Left cardiac atrium (tissue), 4 donors: ENCODE data around the gene ZC3H10. TPM values are rescaled to one million over a fixed set of nuclear protein-coding genes. Genes with fewer than 3 reads are reported as not detected.
A peak's percentile ranks its signal among the peaks of the same experiment; 100 is the strongest.

ENCODE experiments used
- ATAC-seq, 2 donors: fragments of 200-7000 bp; cut with Tn5 transposase; one replicate each; pipeline ENCODE4 v1.9.1; 2020; ENCODE audit warnings: mild to moderate bottlenecking in 2 of 2, moderate library complexity in 2 of 2
- DNase-seq: peaks from one replicate; pipeline ENCODE4 v3.0.0-alpha.2; 2020
- intact Hi-C, 2 donors: fragments of 100-400 bp; cut with DNase I; formaldehyde crosslinking; loops; one replicate each; pipeline versions ENCODE4 v1.14.1 to v1.15.1; 2022 to 2023
- total RNA-seq, 2 donors: library from RNA; stranded (reverse); fragmentation: NEBNext Ultra II Directional; extraction: Animal tissue kit (Norgen Biotek cat#: 25700); gene quantifications; one replicate each; pipeline ENCODE4 v1.2.1, GENCODE V29; 2021
- donor health status: DM: no; HTN: yes; CAD: no.
- donor health status: DM: no; HTN: yes; CAD: no; lungs with severe emphysema.
- donor health status: DM: yes; HTN: yes; CAD: no.
- donor health status: Dilated cardiomyopathy.

ZC3H10 gene
- total RNA-seq, 2 donors from 2014 or later, result 6.6 to 7.6 TPM

GRCh38 chr12:56160193-56160763 lies 42.2 kb downstream of the ZC3H10 start:
- intact Hi-C loops, result no loop called here
- DNase-seq (no peak), ATAC-seq (no peak)

GRCh38 chr12:56160894-56161689 lies 43.0 kb downstream of the ZC3H10 start:
- DNase-seq (no peak), ATAC-seq (no peak)
- intact Hi-C loops, result no loop called here

- ATAC-seq (no peak), DNase-seq (no peak)
- intact Hi-C loops, result no loop called here
Observed at GRCh38 chr12:56161690-56162351, 43.8 kb downstream of the ZC3H10 start.

- intact Hi-C loops, result no loop called here
- no peak for DNase-seq
- no peak for ATAC-seq
Observed at GRCh38 chr12:56162468-56163290, 44.6 kb downstream of the ZC3H10 start.

- ATAC-seq (no peak), DNase-seq (no peak)
- intact Hi-C loops, result no loop called here
Observed at GRCh38 chr12:56163533-56164344, 45.7 kb downstream of the ZC3H10 start.

- no peak for DNase-seq
- intact Hi-C loops, result no loop called here
- peak in 1 of 2 donors; percentile 1 for ATAC-seq
Observed at GRCh38 chr12:56164345-56164729, 46.3 kb downstream of the ZC3H10 start.

- ATAC-seq, result peak in 1 of 2 donors; percentile 1
- DNase-seq, result no peak
- intact Hi-C loops, result no loop called here
Observed at GRCh38 chr12:56165369-56165768, 47.3 kb downstream of the ZC3H10 start.

- DNase-seq (no peak), ATAC-seq (no peak)
- intact Hi-C loops, result no loop called here
Observed at GRCh38 chr12:56169229-56169759, 51.2 kb downstream of the ZC3H10 start.

GRCh38 chr12:56172839-56173238 lies 54.8 kb downstream of the ZC3H10 start:
- no peak for ATAC-seq
- no peak for DNase-seq
- intact Hi-C loops, result no loop called here

Other genes with a start within 250 kb of the ZC3H10 start
- 10 to 100 TPM; 16.0 to 21.2 TPM for gene PYM1, start 190.4 kb upstream of the ZC3H10 start, total RNA-seq
- 10 to 100 TPM; 17.3 to 19.8 TPM for gene DGKA, start 187.1 kb upstream of the ZC3H10 start, total RNA-seq
- gene PMEL, start 152.2 kb upstream of the ZC3H10 start, total RNA-seq, result under 1 TPM; 0.65 to 0.81 TPM
- gene CDK2, start 151.4 kb upstream of the ZC3H10 start, total RNA-seq, result 10 to 100 TPM; 14.1 to 18.2 TPM
- 100 to 1,000 TPM; 105 to 114 TPM for gene RAB5B, start 144.2 kb upstream of the ZC3H10 start, total RNA-seq
- gene SUOX, start 121.0 kb upstream of the ZC3H10 start, total RNA-seq, result 10 to 100 TPM; 20.3 to 29.8 TPM
- 1 to 10 TPM; 6.2 to 6.7 TPM for gene IKZF4, start 97.2 kb upstream of the ZC3H10 start, total RNA-seq
- 10 to 100 TPM; 28.5 to 47.1 TPM for gene RPS26, start 76.3 kb upstream of the ZC3H10 start, total RNA-seq
- gene ERBB3, start 38.1 kb upstream of the ZC3H10 start, total RNA-seq, result 1 to 10 TPM; 5.2 TPM
- 10 to 100 TPM; 60.4 to 83.9 TPM for gene PA2G4, start 13.7 kb upstream of the ZC3H10 start, total RNA-seq
- 1,000 to 10,000 TPM; 2,192 to 2,337 TPM for gene RPL41, start 1.6 kb upstream of the ZC3H10 start, total RNA-seq
- 10 to 100 TPM; 54.1 to 63.9 TPM for gene ESYT1, start 10.0 kb downstream of the ZC3H10 start, total RNA-seq
- gene MYL6B, start 34.3 kb downstream of the ZC3H10 start, total RNA-seq, result 10 to 100 TPM; 40.5 to 42.5 TPM
- gene MYL6, start 40.1 kb downstream of the ZC3H10 start, total RNA-seq, result 1,000 to 10,000 TPM; 1,071 to 1,319 TPM
- gene SMARCC2, start 71.2 kb downstream of the ZC3H10 start, total RNA-seq, result 10 to 100 TPM; 65.2 to 68.5 TPM
- 10 to 100 TPM; 42.8 to 49.4 TPM for gene RNF41, start 103.7 kb downstream of the ZC3H10 start, total RNA-seq
- 10 to 100 TPM; 19.4 to 21.7 TPM for gene NABP2, start 106.1 kb downstream of the ZC3H10 start, total RNA-seq
- gene SLC39A5, start 111.8 kb downstream of the ZC3H10 start, total RNA-seq, result not detected
- 10 to 100 TPM; 20.3 to 24.1 TPM for gene ANKRD52, start 140.1 kb downstream of the ZC3H10 start, total RNA-seq
- gene COQ10A, start 148.7 kb downstream of the ZC3H10 start, total RNA-seq, result 10 to 100 TPM; 76.2 to 98.3 TPM
- 100 to 1,000 TPM; 526 to 581 TPM for gene CS, start 182.1 kb downstream of the ZC3H10 start, total RNA-seq
- 10 to 100 TPM; 54.1 to 60.7 TPM for gene CNPY2, start 197.7 kb downstream of the ZC3H10 start, total RNA-seq
- 10 to 100 TPM; 38.5 to 39.4 TPM for gene PAN2, start 215.7 kb downstream of the ZC3H10 start, total RNA-seq
- not detected for gene IL23A, start 220.6 kb downstream of the ZC3H10 start, total RNA-seq
- 10 to 100 TPM; 52.2 to 68.1 TPM for gene STAT2, start 241.8 kb downstream of the ZC3H10 start, total RNA-seq
- gene APOF, start 244.6 kb downstream of the ZC3H10 start, total RNA-seq, result not detected